GM23338 (cell line): ENCODE measurements around the gene PDE1A. TPM values are rescaled to one million over a fixed set of nuclear protein-coding genes. Genes with fewer than 3 reads are reported as not detected.

Experiments used
- ATAC-seq: fragments of 200-7000 bp; cut with Tn5 transposase; 3 replicates; pipeline ENCODE4 v1.9.1; 2020
- DNase-seq: peaks from one replicate; pipeline ENCODE4 v3.0.0-alpha.2; 2015; ENCODE audit warnings: low spot score
- H2AFZ ChIP-seq: fragments of 200-600 bp; sonication (generic); 2 replicates; pipeline ENCODE4 v1.8.0; 2016; ENCODE audit warnings: antibody characterized with exemption, mild to moderate bottlenecking, moderate library complexity
- H3F3A ChIP-seq: fragments of 200-600 bp; sonication (generic); replicated peaks from 2 replicates; pipeline ENCODE4 v1.8.0; 2017; ENCODE audit warnings: antibody characterized with exemption, mixed run types, low read depth
- H3K27ac ChIP-seq: fragments of 200-600 bp; sonication (generic); 2 replicates; pipeline ENCODE4 v1.6.1; 2016; ENCODE audit warnings: low read depth
- H3K27me3 ChIP-seq: fragments of 200-600 bp; sonication (generic); 2 replicates; pipeline ENCODE4 v1.8.0; 2016; ENCODE audit warnings: mild to moderate bottlenecking, mixed run types, moderate library complexity; ENCODE audit not compliant: insufficient read depth
- H3K36me3 ChIP-seq: fragments of 200-600 bp; sonication (generic); 2 replicates; pipeline ENCODE4 v1.8.0; 2016; ENCODE audit warnings: mild to moderate bottlenecking; ENCODE audit not compliant: insufficient read depth
- H3K4me1 ChIP-seq: fragments of 200-600 bp; sonication (generic); 2 replicates; pipeline ENCODE4 v1.8.0; 2016; ENCODE audit warnings: mild to moderate bottlenecking, moderate library complexity; ENCODE audit not compliant: insufficient read depth
- H3K4me2 ChIP-seq: fragments of 200-600 bp; sonication (generic); 2 replicates; pipeline ENCODE4 v1.7.1; 2017; ENCODE audit warnings: mixed run types
- H3K4me3 ChIP-seq: fragments of 200-600 bp; sonication (generic); 2 replicates; pipeline ENCODE4 v1.6.1; 2016; ENCODE audit warnings: mixed run types
- H3K79me2 ChIP-seq: fragments of 200-600 bp; sonication (generic); replicated peaks from 2 replicates; pipeline ENCODE4 v1.8.0; 2017; ENCODE audit warnings: mild to moderate bottlenecking; ENCODE audit not compliant: insufficient read depth
- H3K9me2 ChIP-seq: fragments of 200-600 bp; sonication (generic); 2 replicates; pipeline ENCODE4 v1.8.0; 2017; ENCODE audit not compliant: insufficient read depth
- H4K20me1 ChIP-seq: fragments of 200-600 bp; sonication (generic); replicated peaks from 2 replicates; pipeline ENCODE4 v1.8.0; 2017; ENCODE audit warnings: mild to moderate bottlenecking; ENCODE audit not compliant: insufficient read depth
- H3K27ac Mint-ChIP-seq: 2 replicates; pipeline ENCODE4 v1.8.0; 2020; ENCODE audit warnings: inconsistent platforms, mild to moderate bottlenecking, moderate library complexity, mixed read lengths
- H3K27me3 Mint-ChIP-seq: 3 replicates; pipeline ENCODE4 v1.8.0; 2022; ENCODE audit warnings: low read depth, mild to moderate bottlenecking, moderate library complexity, mixed read lengths, inconsistent platforms; ENCODE audit not compliant: insufficient read depth, poor library complexity
- H3K36me3 Mint-ChIP-seq: 3 replicates; pipeline ENCODE4 v1.8.0; 2021; ENCODE audit warnings: low read depth, mild to moderate bottlenecking, inconsistent platforms, moderate library complexity, mixed read lengths
- H3K4me1 Mint-ChIP-seq: 3 replicates; pipeline ENCODE4 v1.8.0; 2020; ENCODE audit warnings: mild to moderate bottlenecking, inconsistent platforms, mixed read lengths
- H3K4me3 Mint-ChIP-seq: 3 replicates; pipeline ENCODE4 v1.8.0; 2021; ENCODE audit warnings: moderate library complexity, mild to moderate bottlenecking, inconsistent platforms, mixed read lengths
- H3K9me3 Mint-ChIP-seq: 3 replicates; pipeline ENCODE4 v1.8.0; 2020; ENCODE audit warnings: moderate library complexity, mild to moderate bottlenecking, inconsistent platforms, mixed read lengths
- CREB1 ChIP-seq: fragments of 250-450 bp; sonication (Bioruptor Pico); IDR thresholded peaks from 2 replicates; pipeline ENCODE4 v1.5.0; 2020; ENCODE audit warnings: low read depth, mild to moderate bottlenecking, moderate library complexity
- CTCF ChIP-seq, 2 experiments: fragments of 200-600 bp in 1 of 2; sonication (generic) in 1 of 2; conservative IDR thresholded peaks; 2 replicates each; pipeline versions ENCODE4 v1.5.1 to v1.6.1; 2016 to 2017; ENCODE audit warnings: antibody characterized with exemption in 2 of 2, low read depth in 2 of 2, mild to moderate bottlenecking in 2 of 2, moderate library complexity in 1 of 2
- ETS1 ChIP-seq: IDR thresholded peaks from 2 replicates; pipeline ENCODE4 v1.6.1; 2016; ENCODE audit warnings: antibody characterized with exemption
- EZH2 ChIP-seq: fragments of 200-600 bp; sonication (generic); IDR thresholded peaks from one replicate; pipeline ENCODE4 v1.8.0; 2017; ENCODE audit warnings: antibody characterized with exemption, mild to moderate bottlenecking, low read depth; ENCODE audit not compliant: unreplicated experiment
- JUNB ChIP-seq: IDR thresholded peaks from one replicate; pipeline ENCODE4 v1.6.1; 2016; ENCODE audit warnings: antibody characterized with exemption; ENCODE audit not compliant: unreplicated experiment
- POLR2AphosphoS5 ChIP-seq: IDR thresholded peaks from 2 replicates; pipeline ENCODE4 v1.6.1; 2016; ENCODE audit warnings: antibody characterized with exemption, low read depth
- REST ChIP-seq: IDR thresholded peaks from one replicate; pipeline ENCODE4 v1.6.1; 2018; ENCODE audit warnings: antibody characterized with exemption; ENCODE audit not compliant: unreplicated experiment
- STAT1 ChIP-seq: IDR thresholded peaks from one replicate; pipeline ENCODE4 v1.6.1; 2016; ENCODE audit warnings: antibody characterized with exemption; ENCODE audit not compliant: unreplicated experiment
- polyA plus RNA-seq: library from polyadenylated mRNA; unstranded; fragments of >200 nt; fragmentation: Nextera tagmentation; extraction: Ambion mirVana; gene quantifications from 2 replicates; pipeline ENCODE4 v1.2.1, GENCODE V29; 2016
- total RNA-seq: library from RNA; depleted of rRNA; stranded (reverse); fragments of >200 nt; shearing (Covaris generic); gene quantifications from 2 replicates; pipeline ENCODE4 v1.2.3, GENCODE V29; 2014

Gene PDE1A
- total and polyA plus RNA-seq, 2 experiments from 2014 or later: 0.28 to 0.31 TPM

GRCh38 chr2:182359990-182360662, 66.7 kb downstream of the PDE1A start (continued):
- TF ChIP-seq JUNB: no peak
- no peak for TF ChIP-seq ETS1
- no peak for TF ChIP-seq STAT1
- TF ChIP-seq POLR2AphosphoS5: no peak

GRCh38 chr2:182359027-182359989, 67.5 kb downstream of the PDE1A start:
- no peak overlapping the region for H3K27ac ChIP-seq
- TF ChIP-seq POLR2AphosphoS5 (no peak), REST (no peak), EZH2 (no peak)
- no peaks in the 10 kb centered on the region for H3K27me3 ChIP-seq
- no peak overlapping the region for H3K4me3 ChIP-seq
- Mint-ChIP-seq H3K27me3 (no peaks in the 10 kb centered on the region), H3K36me3 (no peaks in the 10 kb centered on the region), H3K9me3 (no peaks in the 10 kb centered on the region), H3K4me1 (no peaks in the 10 kb centered on the region), H3K27ac (no peak overlapping the region), H3K4me3 (no peak overlapping the region)
- no peak overlapping the region for H2AFZ ChIP-seq
- H3K9me2 ChIP-seq: no peaks in the 10 kb centered on the region
- H3K4me2 ChIP-seq: no peak overlapping the region
- no peak for ATAC-seq
- H3K36me3 ChIP-seq: no peaks in the 10 kb centered on the region
- no peak for DNase-seq
- no peaks in the 10 kb centered on the region for H3K79me2 ChIP-seq
- H3K4me1 ChIP-seq: no peaks in the 10 kb centered on the region
- no peaks in the 10 kb centered on the region for H3F3A ChIP-seq
- H4K20me1 ChIP-seq: no peaks in the 10 kb centered on the region

- DNase-seq (no peak), ATAC-seq (no peak)
- TF ChIP-seq CTCF (conservative IDR thresholded peaks at IDR 0.05; ENCODE audit: low read depth in 2 of 2) (no peak), ETS1 (no peak), CREB1 (CRISPR knock-in tag) (no peak), REST (no peak)
- Mint-ChIP-seq H3K4me3 (no peak overlapping the region), H3K27ac (no peak overlapping the region), H3K27me3 (no peaks in the 10 kb centered on the region), H3K9me3 (no peaks in the 10 kb centered on the region), H3K36me3 (no peaks in the 10 kb centered on the region), H3K4me1 (no peaks in the 10 kb centered on the region)
- Histone ChIP-seq H3F3A (no peaks in the 10 kb centered on the region), H3K79me2 (no peaks in the 10 kb centered on the region), H2AFZ (no peak overlapping the region), H3K36me3 (no peaks in the 10 kb centered on the region), H3K9me2 (no peaks in the 10 kb centered on the region), H3K4me3 (no peak overlapping the region), H3K4me2 (no peak overlapping the region), H4K20me1 (no peaks in the 10 kb centered on the region), H3K27ac (no peak overlapping the region), H3K27me3 (no peaks in the 10 kb centered on the region), H3K4me1 (no peaks in the 10 kb centered on the region)
Measured at GRCh38 chr2:182358601-182359000, 68.2 kb downstream of the PDE1A start.
